Mammary epithelial cell (primary cell): ENCODE results near the gene ACTN2.

Experiments
- EZH2 ChIP-seq: IDR thresholded peaks from 2 replicates; pipeline ENCODE4 v1.6.1; 2012; ENCODE audit warnings: low read length, inconsistent platforms, borderline replicate concordance
- TF ChIP-seq, protein P1 (sequence below), 2 donors: IDR thresholded peaks in 1 of 2; conservative IDR thresholded peaks in 1 of 2; 2 replicates each; pipeline ENCODE4 v1.5.1; 2011 to 2012; ENCODE audit warnings: inconsistent platforms in 2 of 2, low read length in 2 of 2, mild to moderate bottlenecking in 2 of 2, control low read depth in 1 of 2, low read depth in 1 of 2; ENCODE audit not compliant: insufficient read depth in 1 of 2; ENCODE audit errors: extremely low read depth in 1 of 2

DNA sequence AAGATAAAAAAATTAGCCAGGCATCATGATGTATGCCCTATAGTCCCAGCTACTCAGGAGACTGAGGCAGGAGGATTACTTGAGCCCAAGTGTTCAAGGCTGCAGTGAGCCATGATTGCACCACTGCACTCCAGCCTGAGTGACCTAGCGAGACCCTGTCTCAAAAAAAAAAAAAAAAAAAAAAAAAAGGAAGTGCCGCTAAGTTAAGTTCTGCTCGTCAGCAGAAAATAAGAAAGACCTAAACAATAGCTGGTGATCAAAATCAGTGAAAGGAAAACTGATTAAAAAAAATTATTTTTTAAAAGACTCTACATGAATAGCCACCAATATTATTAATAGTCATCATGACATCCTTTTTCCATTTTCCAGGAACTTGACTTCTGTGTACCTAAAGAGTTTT lies 64.6 kb downstream of the ACTN2 start:
- TF ChIP-seq, protein P1, sequence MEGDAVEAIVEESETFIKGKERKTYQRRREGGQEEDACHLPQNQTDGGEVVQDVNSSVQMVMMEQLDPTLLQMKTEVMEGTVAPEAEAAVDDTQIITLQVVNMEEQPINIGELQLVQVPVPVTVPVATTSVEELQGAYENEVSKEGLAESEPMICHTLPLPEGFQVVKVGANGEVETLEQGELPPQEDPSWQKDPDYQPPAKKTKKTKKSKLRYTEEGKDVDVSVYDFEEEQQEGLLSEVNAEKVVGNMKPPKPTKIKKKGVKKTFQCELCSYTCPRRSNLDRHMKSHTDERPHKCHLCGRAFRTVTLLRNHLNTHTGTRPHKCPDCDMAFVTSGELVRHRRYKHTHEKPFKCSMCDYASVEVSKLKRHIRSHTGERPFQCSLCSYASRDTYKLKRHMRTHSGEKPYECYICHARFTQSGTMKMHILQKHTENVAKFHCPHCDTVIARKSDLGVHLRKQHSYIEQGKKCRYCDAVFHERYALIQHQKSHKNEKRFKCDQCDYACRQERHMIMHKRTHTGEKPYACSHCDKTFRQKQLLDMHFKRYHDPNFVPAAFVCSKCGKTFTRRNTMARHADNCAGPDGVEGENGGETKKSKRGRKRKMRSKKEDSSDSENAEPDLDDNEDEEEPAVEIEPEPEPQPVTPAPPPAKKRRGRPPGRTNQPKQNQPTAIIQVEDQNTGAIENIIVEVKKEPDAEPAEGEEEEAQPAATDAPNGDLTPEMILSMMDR (conservative IDR thresholded peaks at IDR 0.05 in 1 of 2, IDR thresholded peaks at IDR 0.05 in 1 of 2; ENCODE audit: extremely low read depth in 1 of 2, insufficient read depth in 1 of 2, low read depth in 1 of 2, low read length in 2 of 2): no peak
- no peak for TF ChIP-seq EZH2
